ENCODE measurements around the gene AUP1. TPM values are rescaled to one million over a fixed set of nuclear protein-coding genes. Genes with fewer than 3 reads are reported as not detected.
"Not testable (repeated sequence)": the region's sequence is repeated elsewhere in the genome, so short reads cannot be mapped to it uniquely, and the experiment has no call there.

The AUP1 gene
- total RNA-seq, 2 donors from 2014 or later, result 76.3 to 88.9 TPM

DNA sequence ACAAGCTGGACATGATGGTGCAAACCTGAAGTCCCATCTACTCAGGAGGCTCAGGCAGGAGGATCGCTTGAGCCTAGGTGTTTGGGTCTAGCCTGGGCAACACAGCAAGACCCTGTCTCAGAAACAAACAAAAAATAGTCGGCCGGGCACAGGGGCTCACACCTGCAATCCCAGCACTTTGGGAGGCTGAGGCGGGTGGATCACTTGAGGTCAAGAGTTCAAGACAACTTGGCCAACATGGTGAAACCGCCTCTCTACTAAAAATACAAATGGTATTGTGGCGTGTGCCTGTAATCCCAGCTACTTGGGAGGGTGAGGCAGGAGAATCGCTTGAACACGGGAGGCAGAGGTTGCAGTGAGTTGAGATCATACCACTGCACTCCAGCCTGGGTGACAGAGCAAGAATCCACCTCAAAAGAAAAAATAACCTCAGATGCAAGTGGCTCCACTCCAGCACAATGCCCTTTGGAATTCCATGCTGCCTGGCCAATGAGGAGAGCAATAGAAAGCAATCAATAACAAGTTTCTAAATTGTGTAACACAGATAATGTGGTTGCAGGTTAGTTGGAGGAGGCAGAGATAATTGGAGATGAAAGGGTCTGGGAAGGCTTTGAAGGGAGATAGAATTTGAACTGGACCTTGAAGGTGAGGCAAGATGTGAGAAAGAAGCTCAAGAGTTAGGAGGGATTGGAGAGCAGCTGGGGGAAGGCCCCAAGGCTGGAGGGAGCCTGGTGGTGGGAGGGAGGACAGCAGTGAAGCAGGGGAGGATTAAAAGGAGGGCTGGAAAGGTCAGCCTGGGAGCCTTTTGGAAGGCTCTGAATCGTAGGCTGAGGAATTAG is 40.6 kb downstream of the AUP1 start:
- no peak overlapping the region for H3K27ac ChIP-seq (ENCODE audit: low read depth, low read length)
- WGBS, 2 experiments (ENCODE audit: insufficient coverage in 1 of 2, insufficient read length in 1 of 2), result 92 to 95% methylated on average over 7 to 9 of the region's 9 CpGs
- Mint-ChIP-seq H3K27ac (peak overlapping the region; percentile 4), H3K4me3 (no peak overlapping the region), H3K27me3 (ENCODE audit: insufficient read depth) (no peaks in the 10 kb centered on the region), H3K9me3 (no peaks in the 10 kb centered on the region), H3K36me3 (ENCODE audit: low read depth) (peaks cover 43% of the 10 kb centered on the region), H3K4me1 (no peaks in the 10 kb centered on the region)
- H3K4me3 ChIP-seq (ENCODE audit: low read length), result no peak overlapping the region
- H3K4me1 ChIP-seq (ENCODE audit: control insufficient read depth, insufficient read depth, low read length), result no peaks in the 10 kb centered on the region
- H3K36me3 ChIP-seq (ENCODE audit: control insufficient read depth, insufficient read depth, low read length), result peaks cover 28% of the 10 kb centered on the region
- H3K9ac ChIP-seq (ENCODE audit: extremely low read depth, low read length, poor library complexity, severe bottlenecking), result no peak overlapping the region
- H3K9me3 ChIP-seq (ENCODE audit: control insufficient read depth, low read length), result no peaks in the 10 kb centered on the region
- no peak for DNase-seq
- TF ChIP-seq, protein P1, sequence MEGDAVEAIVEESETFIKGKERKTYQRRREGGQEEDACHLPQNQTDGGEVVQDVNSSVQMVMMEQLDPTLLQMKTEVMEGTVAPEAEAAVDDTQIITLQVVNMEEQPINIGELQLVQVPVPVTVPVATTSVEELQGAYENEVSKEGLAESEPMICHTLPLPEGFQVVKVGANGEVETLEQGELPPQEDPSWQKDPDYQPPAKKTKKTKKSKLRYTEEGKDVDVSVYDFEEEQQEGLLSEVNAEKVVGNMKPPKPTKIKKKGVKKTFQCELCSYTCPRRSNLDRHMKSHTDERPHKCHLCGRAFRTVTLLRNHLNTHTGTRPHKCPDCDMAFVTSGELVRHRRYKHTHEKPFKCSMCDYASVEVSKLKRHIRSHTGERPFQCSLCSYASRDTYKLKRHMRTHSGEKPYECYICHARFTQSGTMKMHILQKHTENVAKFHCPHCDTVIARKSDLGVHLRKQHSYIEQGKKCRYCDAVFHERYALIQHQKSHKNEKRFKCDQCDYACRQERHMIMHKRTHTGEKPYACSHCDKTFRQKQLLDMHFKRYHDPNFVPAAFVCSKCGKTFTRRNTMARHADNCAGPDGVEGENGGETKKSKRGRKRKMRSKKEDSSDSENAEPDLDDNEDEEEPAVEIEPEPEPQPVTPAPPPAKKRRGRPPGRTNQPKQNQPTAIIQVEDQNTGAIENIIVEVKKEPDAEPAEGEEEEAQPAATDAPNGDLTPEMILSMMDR (conservative IDR thresholded peaks at IDR 0.05), result peak; percentile 25
- H3K27me3 ChIP-seq (ENCODE audit: control insufficient read depth, insufficient read depth, low read length, poor library complexity, severe bottlenecking), result no peaks in the 10 kb centered on the region

DNA sequence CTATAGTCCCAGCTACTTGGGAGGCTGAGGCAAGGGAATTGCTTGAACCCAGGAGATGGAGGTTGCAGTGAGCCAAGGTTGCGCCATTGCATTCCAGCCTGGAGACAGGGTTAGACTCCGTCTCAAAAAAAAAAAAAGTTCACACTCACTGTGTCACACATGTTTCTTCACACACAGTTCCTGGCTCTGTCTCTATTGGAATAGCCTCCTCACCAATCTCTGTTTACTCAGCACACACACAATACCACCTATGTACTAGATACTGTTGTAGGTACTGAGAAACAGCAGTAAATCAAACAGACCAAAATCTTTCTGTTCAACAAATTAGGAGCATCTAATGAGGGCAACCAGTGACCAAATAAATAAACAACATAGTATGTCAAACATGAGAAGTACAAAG is 43.4 kb downstream of the AUP1 start:
- no peaks in the 10 kb centered on the region for H3K9me3 ChIP-seq (ENCODE audit: control insufficient read depth, low read length)
- H3K27me3 ChIP-seq (ENCODE audit: control insufficient read depth, insufficient read depth, low read length, poor library complexity, severe bottlenecking), result no peaks in the 10 kb centered on the region
- Mint-ChIP-seq H3K9me3 (no peaks in the 10 kb centered on the region), H3K4me3 (no peak overlapping the region), H3K27ac (no peak overlapping the region), H3K36me3 (ENCODE audit: low read depth) (peaks cover 22% of the 10 kb centered on the region), H3K27me3 (ENCODE audit: insufficient read depth) (no peaks in the 10 kb centered on the region), H3K4me1 (peaks cover 5% of the 10 kb centered on the region)
- no peaks in the 10 kb centered on the region for H3K4me1 ChIP-seq (ENCODE audit: control insufficient read depth, insufficient read depth, low read length)
- no peak for DNase-seq
- peaks cover 10% of the 10 kb centered on the region for H3K36me3 ChIP-seq (ENCODE audit: control insufficient read depth, insufficient read depth, low read length)
- no peak overlapping the region for H3K9ac ChIP-seq (ENCODE audit: extremely low read depth, low read length, poor library complexity, severe bottlenecking)
- no peak overlapping the region for H3K4me3 ChIP-seq (ENCODE audit: low read length)
- 98 to 100% methylated on average over 2 of the region's 2 CpGs for WGBS, 2 experiments (ENCODE audit: insufficient coverage in 1 of 2, insufficient read length in 1 of 2)
- no peak overlapping the region for H3K27ac ChIP-seq (ENCODE audit: low read depth, low read length)
- TF ChIP-seq, protein P1 (conservative IDR thresholded peaks at IDR 0.05), result no peak

DNA sequence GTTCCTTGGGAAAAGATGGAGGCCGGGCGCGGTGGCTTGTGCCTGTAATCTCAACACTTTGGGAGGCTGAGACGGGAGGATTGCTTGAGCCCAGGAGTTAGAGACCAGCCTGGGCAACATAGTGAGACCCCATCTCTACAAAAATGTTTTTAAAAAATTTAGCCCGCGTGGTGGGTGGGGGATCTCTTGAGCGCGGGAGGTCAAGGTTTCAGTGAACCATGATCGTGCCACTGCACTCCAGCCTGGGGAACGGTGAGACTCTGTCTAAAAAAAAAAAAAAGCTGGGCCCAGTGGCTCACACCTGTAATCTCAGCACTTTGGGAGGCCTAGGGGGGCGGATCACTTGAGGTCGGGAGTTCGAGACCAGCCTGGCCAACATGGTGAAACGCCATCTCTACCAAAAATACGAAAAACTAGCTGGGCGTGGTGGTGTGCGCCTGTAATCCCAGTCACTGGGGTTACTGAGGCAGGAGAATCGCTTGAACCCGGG is 45.8 kb downstream of the AUP1 start:
- H3K36me3 ChIP-seq (ENCODE audit: control insufficient read depth, insufficient read depth, low read length), result peaks cover 17% of the 10 kb centered on the region
- not testable (repeated sequence) for H3K9me3 Mint-ChIP-seq; H3K9me3 ChIP-seq (ENCODE audit: control insufficient read depth, low read length); H3K4me1 Mint-ChIP-seq; H3K27me3 ChIP-seq (ENCODE audit: control insufficient read depth, insufficient read depth, low read length, poor library complexity, severe bottlenecking); H3K4me1 ChIP-seq (ENCODE audit: control insufficient read depth, insufficient read depth, low read length); H3K9ac ChIP-seq (ENCODE audit: extremely low read depth, low read length, poor library complexity, severe bottlenecking); H3K27me3 Mint-ChIP-seq (ENCODE audit: insufficient read depth); DNase-seq; H3K27ac ChIP-seq (ENCODE audit: low read depth, low read length)
- Mint-ChIP-seq H3K4me3 (peak overlapping the region; percentile 86), H3K36me3 (ENCODE audit: low read depth) (peaks cover 29% of the 10 kb centered on the region), H3K27ac (peak overlapping the region; percentile 14)
- H3K4me3 ChIP-seq (ENCODE audit: low read length), result peak overlapping the region; percentile 96
- whole genome bisulfite sequencing, 2 experiments (ENCODE audit: insufficient coverage in 1 of 2, insufficient read length in 1 of 2), result 85 to 90% methylated on average over 15 to 19 of the region's 19 CpGs

All from endodermal cell (in vitro differentiated cells).